Esophagus muscularis mucosa (tissue), 3 donors: ENCODE results near the gene KCTD5.
"Not testable (repeated sequence)": the region's sequence is repeated elsewhere in the genome, so short reads cannot be mapped to it uniquely, and the experiment has no call there.

Source experiments
- CTCF ChIP-seq, 3 experiments: fragments of 200-600 bp in 2 of 3; fragments of 450-650 bp in 1 of 3; sonication (generic) in 2 of 3; IDR thresholded peaks; one replicate each; pipeline ENCODE4 v1.5.1; 2017 to 2019; ENCODE audit warnings: antibody characterized with exemption in 3 of 3, mild to moderate bottlenecking in 2 of 3, moderate library complexity in 1 of 3
- EP300 ChIP-seq: sonication (generic); formaldehyde crosslinking; IDR thresholded peaks from one replicate; pipeline ENCODE4 v1.6.1; 2017; ENCODE audit warnings: antibody characterized with exemption

GRCh38 chr16:2676937-2677336 lies 5.4 kb upstream of the KCTD5 start:
- not testable (repeated sequence) for TF ChIP-seq CTCF (IDR thresholded peaks at IDR 0.05); EP300
